ENCODE data around the gene IFI6. TPM values are rescaled to one million over a fixed set of nuclear protein-coding genes. Genes with fewer than 3 reads are reported as not detected.

Gene IFI6
- total RNA-seq, 1 experiment from 2014 or later, result 14.8 TPM

- ChIA-PET RAD21 (ENCODE audit: low non-redundant PET in 1 of 2, low total read pairs in 2 of 2, uncharacterized antibody in 2 of 2, unreplicated experiment in 2 of 2) (no interaction called here), CTCF (no interaction called here), POLR2A (no interaction called here)
- DNase-seq (ENCODE audit: low read depth, low spot score) (no peak), ATAC-seq (no peak)
- Histone ChIP-seq H3K4me2 (ENCODE audit: low read length) (no peak overlapping the region), H3K4me3 (replicated peaks in 1 of 2; ENCODE audit: low read depth in 1 of 2, low read length in 2 of 2) (no peak overlapping the region), H3K27me3 (ENCODE audit: insufficient read depth, low read length) (no peaks in the 10 kb centered on the region), H3K9me3 (ENCODE audit: control insufficient read depth in 1 of 2, insufficient read depth in 1 of 2, low read depth in 1 of 2, low read length in 2 of 2) (no peaks in the 10 kb centered on the region), H3K36me3 (ENCODE audit: control insufficient read depth in 1 of 2, insufficient read depth in 2 of 2, low read length in 2 of 2) (no peaks in the 10 kb centered on the region), H4K20me1 (ENCODE audit: insufficient read depth) (no peaks in the 10 kb centered on the region), H3K9ac (ENCODE audit: low read length) (no peak overlapping the region), H3K9me2 (ENCODE audit: insufficient read depth) (no peaks in the 10 kb centered on the region), H2AFZ (ENCODE audit: low read depth, low read length, poor library complexity, severe bottlenecking) (no peak overlapping the region), H3K4me1 (ENCODE audit: control insufficient read depth in 1 of 2, insufficient read depth in 2 of 2, low read length in 2 of 2) (peaks cover 0 to 6% of the 10 kb centered on the region in 2 experiments; a peak in 2 of 4 replicates), H3K79me2 (ENCODE audit: insufficient read depth, low read length) (no peaks in the 10 kb centered on the region), H3K27ac (ENCODE audit: low read depth, low read length) (no peak overlapping the region)
- TF ChIP-seq ELF1 (IDR thresholded peaks at IDR 0.05; ENCODE audit: borderline replicate concordance, low read depth) (no peak), CTCF (IDR thresholded peaks at IDR 0.05 in 2 of 3, conservative IDR thresholded peaks at IDR 0.05 in 1 of 3; ENCODE audit: borderline replicate concordance in 1 of 3, insufficient read depth in 1 of 3, low read depth in 2 of 3, low read length in 2 of 3) (no peak), TCF7L2 (IDR thresholded peaks at IDR 0.05; ENCODE audit: borderline replicate concordance, extremely low read depth, insufficient read depth, insufficient read length) (no peak), ZFX (IDR thresholded peaks at IDR 0.05) (no peak), CEBPB (IDR thresholded peaks at IDR 0.05; ENCODE audit: low read depth) (no peak), SIN3A (IDR thresholded peaks at IDR 0.05; ENCODE audit: low read depth) (no peak), FOSL1 (IDR thresholded peaks at IDR 0.05; ENCODE audit: low read depth) (no peak)
- TF ChIP-seq, protein P1, sequence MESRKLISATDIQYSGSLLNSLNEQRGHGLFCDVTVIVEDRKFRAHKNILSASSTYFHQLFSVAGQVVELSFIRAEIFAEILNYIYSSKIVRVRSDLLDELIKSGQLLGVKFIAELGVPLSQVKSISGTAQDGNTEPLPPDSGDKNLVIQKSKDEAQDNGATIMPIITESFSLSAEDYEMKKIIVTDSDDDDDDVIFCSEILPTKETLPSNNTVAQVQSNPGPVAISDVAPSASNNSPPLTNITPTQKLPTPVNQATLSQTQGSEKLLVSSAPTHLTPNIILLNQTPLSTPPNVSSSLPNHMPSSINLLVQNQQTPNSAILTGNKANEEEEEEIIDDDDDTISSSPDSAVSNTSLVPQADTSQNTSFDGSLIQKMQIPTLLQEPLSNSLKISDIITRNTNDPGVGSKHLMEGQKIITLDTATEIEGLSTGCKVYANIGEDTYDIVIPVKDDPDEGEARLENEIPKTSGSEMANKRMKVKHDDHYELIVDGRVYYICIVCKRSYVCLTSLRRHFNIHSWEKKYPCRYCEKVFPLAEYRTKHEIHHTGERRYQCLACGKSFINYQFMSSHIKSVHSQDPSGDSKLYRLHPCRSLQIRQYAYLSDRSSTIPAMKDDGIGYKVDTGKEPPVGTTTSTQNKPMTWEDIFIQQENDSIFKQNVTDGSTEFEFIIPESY (IDR thresholded peaks at IDR 0.05; ENCODE audit: extremely low read depth, insufficient replicate concordance, low read length), result no peak
- BruUV-seq (replicated peaks), result no TSS peak
- intact Hi-C loops (cut with micrococcal nuclease), result no loop called here
Measured at GRCh38 chr1:27635396-27636142, 36.4 kb downstream of the IFI6 start.

All from HCT116 (cell line).